Sciatic nerve (tissue), 2 donors: ENCODE measurements around the gene SYTL3. TPM values are rescaled to one million over a fixed set of nuclear protein-coding genes. Genes with fewer than 3 reads are reported as not detected.
A peak's percentile ranks its signal among the peaks of the same experiment; 100 is the strongest.

Experiments
- ATAC-seq: fragments of 200-7000 bp; cut with Tn5 transposase; one replicate; pipeline ENCODE4 v1.9.1; 2020; ENCODE audit warnings: mild to moderate bottlenecking, moderate library complexity
- DNase-seq: peaks from one replicate; pipeline ENCODE4 v3.0.0-alpha.2; 2020; ENCODE audit warnings: low spot score
- intact Hi-C: fragments of 100-400 bp; cut with DNase I; formaldehyde crosslinking; loops from one replicate; pipeline ENCODE4 v1.14.2; 2022
- total RNA-seq: library from RNA; stranded (reverse); fragmentation: NEBNext Ultra II Directional; extraction: Animal tissue kit (Norgen Biotek cat#: 25700); gene quantifications from one replicate; pipeline ENCODE4 v1.2.1, GENCODE V29; 2021
- donor health status: DM: no; HTN: no; CAD: no.
- donor health status: DM: no; HTN: no; CAD: no.

The SYTL3 gene
- total RNA-seq, 1 donor from 2014 or later: 2.5 TPM

- DNase-seq (no peak), ATAC-seq (peak; percentile 33)
- intact Hi-C loops: loop anchor here (10.0 kb wide), 1 partner anchor 268 kb away; no protein-coding TSS in a partner anchor
Observed at GRCh38 chr6:158707120-158707820, 57.4 kb downstream of the SYTL3 start.

GRCh38 chr6:158707821-158708195 lies 58.0 kb downstream of the SYTL3 start:
- intact Hi-C loops: loop anchor here (10.0 kb wide), 1 partner anchor 267 kb away; no protein-coding TSS in a partner anchor
- DNase-seq (no peak), ATAC-seq (peak; percentile 50)

- peak; percentile 58 for ATAC-seq
- DNase-seq: no peak
- intact Hi-C loops: loop anchor here (10.0 kb wide), 1 partner anchor 267 kb away; no protein-coding TSS in a partner anchor
Observed at GRCh38 chr6:158708239-158708638, 58.4 kb downstream of the SYTL3 start.

GRCh38 chr6:158709809-158710208 lies 60.0 kb downstream of the SYTL3 start:
- DNase-seq (no peak), ATAC-seq (no peak)
- intact Hi-C loops: loop anchor here (10.0 kb wide), 1 partner anchor 265 kb away; no protein-coding TSS in a partner anchor

DNA sequence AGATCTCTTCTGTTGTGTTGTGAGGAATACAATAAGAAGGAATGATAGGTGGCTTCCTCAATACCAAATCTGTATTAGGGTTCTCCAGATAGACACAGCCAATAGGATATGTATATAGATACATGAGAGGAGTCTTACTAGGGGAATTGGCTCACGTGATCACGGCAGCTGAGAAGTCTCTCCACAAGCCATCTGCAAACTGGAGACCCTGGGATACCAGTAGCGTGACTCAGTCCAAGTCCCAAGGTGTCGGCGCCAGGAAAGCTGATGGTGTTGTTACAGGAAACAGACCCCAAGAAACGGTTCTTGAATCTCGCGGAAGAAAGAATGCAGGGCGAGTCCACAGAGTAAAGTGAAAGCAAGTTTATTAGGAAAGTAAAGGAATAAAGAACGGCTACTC lies 61.4 kb downstream of the SYTL3 start:
- intact Hi-C loops: no loop called here
- ATAC-seq (no peak), DNase-seq (no peak)

- intact Hi-C loops: no loop called here
- ATAC-seq (no peak), DNase-seq (no peak)
Observed at GRCh38 chr6:158713469-158713868, 63.6 kb downstream of the SYTL3 start.

- no peak for ATAC-seq
- intact Hi-C loops: no loop called here
- no peak for DNase-seq
Observed at GRCh38 chr6:158714706-158715105, 64.9 kb downstream of the SYTL3 start.

GRCh38 chr6:158715330-158716311 lies 65.8 kb downstream of the SYTL3 start:
- ATAC-seq: peak; percentile 57
- intact Hi-C loops: no loop called here
- DNase-seq: no peak

DNA sequence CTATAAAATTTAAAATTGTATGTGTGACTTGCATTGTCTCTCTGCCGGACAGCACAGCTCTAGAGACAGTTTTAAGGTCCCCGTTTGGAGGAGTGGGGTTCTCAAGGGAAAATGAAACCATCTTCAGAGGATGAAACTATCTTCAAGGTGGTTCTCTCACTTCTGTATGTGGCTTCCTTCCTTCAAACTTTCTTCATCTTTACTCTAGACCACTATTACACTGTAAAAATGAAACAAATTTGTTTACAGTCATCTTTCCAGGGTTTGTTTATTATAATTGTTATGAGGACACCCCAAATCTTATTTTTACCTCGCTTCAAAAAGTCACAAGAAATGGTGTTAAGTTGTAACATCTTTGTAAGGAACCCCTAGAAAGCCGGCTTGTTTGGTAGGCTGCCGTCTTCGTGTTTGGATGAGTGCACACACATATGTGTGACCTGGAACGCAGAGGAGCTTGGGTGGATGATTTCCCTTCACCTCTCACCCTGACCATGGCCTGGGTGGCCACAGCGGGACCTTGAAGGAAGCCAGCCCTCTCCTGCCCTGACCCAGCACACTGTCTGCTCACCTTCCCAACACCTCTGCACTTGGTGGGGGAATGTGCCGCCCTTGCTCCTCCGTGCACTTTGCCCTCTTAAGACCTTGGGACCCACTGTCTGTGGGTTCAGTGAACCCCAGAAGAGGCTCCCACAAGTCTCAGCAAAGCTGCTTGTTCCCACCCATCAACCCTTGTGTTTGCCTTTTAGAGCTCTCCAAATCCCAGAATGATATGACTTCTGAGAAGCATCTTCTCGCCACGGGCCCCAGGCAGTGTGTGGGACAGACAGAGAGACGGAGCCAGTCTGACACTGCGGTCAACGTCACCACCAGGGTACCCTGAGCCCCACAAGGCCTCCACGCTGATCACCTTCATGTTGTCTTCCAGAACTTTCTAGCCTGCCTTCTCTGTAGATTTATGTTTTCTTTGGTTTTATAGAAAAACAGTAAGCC lies 67.8 kb downstream of the SYTL3 start:
- ATAC-seq (no peak), DNase-seq (no peak)

GRCh38 chr6:158718461-158719046 lies 68.7 kb downstream of the SYTL3 start:
- intact Hi-C loops: no loop called here
- DNase-seq: no peak
- ATAC-seq: peak; percentile 30

More for the DNA sequence above, 67.8 kb downstream of the SYTL3 start:
- intact Hi-C loops: no loop called here

DNA sequence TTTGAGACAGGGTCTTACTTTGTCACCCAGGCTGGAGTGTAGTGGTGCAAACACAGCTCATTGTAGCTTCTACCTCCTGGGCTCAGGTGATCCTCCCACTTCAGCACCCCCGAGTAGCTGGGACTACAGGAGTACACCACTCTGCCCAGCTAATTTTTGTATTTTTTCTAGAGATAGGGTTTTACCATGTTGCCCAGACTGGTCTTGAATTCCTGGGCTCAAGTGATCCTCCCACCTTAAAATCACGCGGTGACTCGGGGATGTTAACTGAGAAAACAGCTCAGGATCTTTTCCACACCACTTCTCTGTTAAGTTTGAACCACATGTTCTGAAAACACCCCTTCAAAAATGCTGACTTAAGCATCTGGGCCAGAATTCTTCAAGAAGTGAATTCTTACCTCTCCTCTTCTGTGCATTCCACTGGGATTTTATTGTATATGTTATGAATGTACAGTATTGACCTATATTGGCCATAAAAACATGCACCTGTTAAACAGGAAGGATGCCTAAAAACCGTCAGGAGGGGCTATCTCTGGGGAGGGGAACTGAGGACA lies 72.4 kb downstream of the SYTL3 start:
- DNase-seq: no peak
- intact Hi-C loops: no loop called here
- ATAC-seq: no peak

DNA sequence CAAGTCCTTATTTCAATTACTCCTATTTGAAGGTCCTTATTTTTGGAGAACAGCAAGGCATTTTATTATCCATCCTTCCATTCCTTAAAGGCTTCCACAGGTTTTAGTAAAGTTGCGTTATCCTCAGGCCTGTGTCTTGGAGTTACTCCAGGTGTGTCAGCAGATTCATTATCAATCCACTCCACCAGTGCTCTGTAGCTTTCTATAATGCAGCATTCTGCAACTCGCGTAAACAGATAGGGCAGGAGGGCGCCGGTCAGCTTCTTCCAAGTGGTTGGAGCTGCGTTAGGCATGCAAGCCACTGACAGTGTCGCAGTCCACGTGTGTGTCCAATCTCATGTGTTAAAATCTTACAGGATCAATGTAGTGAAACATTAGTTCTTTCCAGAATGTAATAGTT lies 75.8 kb downstream of the SYTL3 start:
- DNase-seq (no peak), ATAC-seq (no peak)
- intact Hi-C loops: no loop called here

GRCh38 chr6:158729906-158730540 lies 80.2 kb downstream of the SYTL3 start:
- intact Hi-C loops: no loop called here
- no peak for DNase-seq
- ATAC-seq: no peak

GRCh38 chr6:158730541-158730907 lies 80.7 kb downstream of the SYTL3 start:
- ATAC-seq: no peak
- intact Hi-C loops: no loop called here
- DNase-seq: no peak

DNA sequence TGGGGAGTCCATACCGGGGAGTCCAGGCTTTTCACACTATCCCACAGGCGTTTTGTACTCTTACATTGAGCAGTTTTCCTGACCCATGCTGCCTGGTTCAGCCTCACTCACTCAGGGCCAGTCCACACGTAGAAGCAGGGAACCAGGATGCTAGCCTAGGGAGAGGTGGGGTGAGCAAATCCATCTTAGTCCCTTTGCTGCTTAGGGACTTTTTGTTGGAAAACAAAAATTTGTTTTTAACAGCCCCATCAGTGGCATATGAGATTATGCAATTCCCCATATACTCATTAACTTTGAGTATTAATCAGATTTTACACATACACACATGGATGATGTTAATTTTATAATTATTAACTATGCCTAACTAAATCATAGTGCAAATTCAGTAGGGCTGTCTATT lies 85.2 kb downstream of the SYTL3 start:
- intact Hi-C loops: no loop called here
- DNase-seq: no peak
- no peak for ATAC-seq

GRCh38 chr6:158737082-158737709 lies 87.3 kb downstream of the SYTL3 start:
- DNase-seq (no peak), ATAC-seq (no peak)
- intact Hi-C loops: no loop called here
